HepG2 (cell line): ENCODE measurements around the gene LUZP1.

Experiments used
- POLR2A ChIP-seq, 2 experiments: IDR thresholded peaks; 2 replicates each; pipeline ENCODE4 v1.6.1; 2011; ENCODE audit warnings: low read depth in 2 of 2, low read length in 2 of 2, mild to moderate bottlenecking in 1 of 2, moderate library complexity in 1 of 2; ENCODE audit not compliant: insufficient read depth in 1 of 2
- ZNF263 ChIP-seq: sonication (generic); formaldehyde crosslinking; IDR thresholded peaks from 2 replicates; pipeline ENCODE4 v1.4.0; 2020; ENCODE audit warnings: missing genetic modification reagents
- ZZZ3 ChIP-seq: sonication (generic); formaldehyde crosslinking; IDR thresholded peaks from 2 replicates; pipeline ENCODE4 v1.4.0; 2020; ENCODE audit warnings: missing genetic modification reagents, mild to moderate bottlenecking, borderline replicate concordance

- TF ChIP-seq POLR2A (IDR thresholded peaks at IDR 0.05; ENCODE audit: insufficient read depth in 1 of 2, low read depth in 2 of 2, low read length in 2 of 2) (no peak), ZZZ3 (CRISPR knock-in tag) (no peak), ZNF263 (CRISPR knock-in tag) (no peak)
These were observed 76.2 kb downstream of the LUZP1 start for GRCh38 chr1:23092447-23092846.
